Endothelial cell of umbilical vein (primary cell): ENCODE measurements around the gene STK39.

Source experiments
- CTCF ChIP-seq, 2 donors: IDR thresholded peaks; 1 replicate in 1 of 2; 2 replicates in 1 of 2; pipeline ENCODE4 v1.5.1; 2011; ENCODE audit warnings: low read length in 2 of 2, mild to moderate bottlenecking in 2 of 2, moderate library complexity in 2 of 2, control low read depth in 1 of 2, inconsistent platforms in 1 of 2, low read depth in 1 of 2; ENCODE audit not compliant: insufficient read depth in 1 of 2; ENCODE audit errors: extremely low read depth in 1 of 2
- EZH2 ChIP-seq: IDR thresholded peaks from 2 replicates; pipeline ENCODE4 v1.6.1; 2012; ENCODE audit warnings: borderline replicate concordance, low read depth, mild to moderate bottlenecking, moderate library complexity, low read length, inconsistent platforms; ENCODE audit not compliant: severe bottlenecking
- FOS ChIP-seq: IDR thresholded peaks from 2 replicates; pipeline ENCODE4 v1.6.1; 2011; ENCODE audit warnings: mild to moderate bottlenecking, low read length, moderate library complexity, borderline replicate concordance; ENCODE audit not compliant: insufficient read depth
- GATA2 ChIP-seq: IDR thresholded peaks from 2 replicates; pipeline ENCODE4 v1.7.0; 2011; ENCODE audit warnings: low read depth, mild to moderate bottlenecking, moderate library complexity, mixed read lengths, low read length; ENCODE audit not compliant: insufficient read length, insufficient read depth
- JUN ChIP-seq: IDR thresholded peaks from 2 replicates; pipeline ENCODE4 v1.6.1; 2011; ENCODE audit warnings: borderline replicate concordance, low read depth; ENCODE audit not compliant: insufficient read length, insufficient read depth
- MAX ChIP-seq: IDR thresholded peaks from 2 replicates; pipeline ENCODE4 v1.6.1; 2011; ENCODE audit not compliant: insufficient read depth, insufficient read length
- POLR2A ChIP-seq: IDR thresholded peaks from 2 replicates; pipeline ENCODE4 v1.6.1; 2012; ENCODE audit warnings: low read depth, mild to moderate bottlenecking, control low read depth, low read length
- POLR2AphosphoS5 ChIP-seq: IDR thresholded peaks from 2 replicates; pipeline ENCODE4 v1.6.1; 2012; ENCODE audit warnings: low read depth, mild to moderate bottlenecking, control low read depth, low read length, moderate library complexity; ENCODE audit not compliant: insufficient read depth

- no peak for TF ChIP-seq CTCF (IDR thresholded peaks at IDR 0.05; ENCODE audit: extremely low read depth in 1 of 2, insufficient read depth in 1 of 2, low read depth in 1 of 2, low read length in 2 of 2)
- TF ChIP-seq POLR2AphosphoS5: no peak
- no peak for TF ChIP-seq POLR2A
- no peak for TF ChIP-seq EZH2
- no peak for TF ChIP-seq JUN
- TF ChIP-seq GATA2: no peak
- no peak for TF ChIP-seq MAX
- no peak for TF ChIP-seq FOS
Observed at GRCh38 chr2:168146892-168147810, 100.2 kb downstream of the STK39 start.
